Stimulated activated CD8-positive, alpha-beta memory T cell treated with anti-CD3 and anti-CD28 coated beads, Interleukin-2, amount 100 ng/mL, for 48 hours (primary cell): ENCODE results near the gene TOP2B.

Source experiments
- DNase-seq, 2 donors: peaks; one replicate each; pipeline ENCODE4 v3.0.0-alpha.2; 2020; ENCODE audit warnings: low read depth in 2 of 2

TOP2B gene

GRCh38 chr3:25620493-25620892, 44.2 kb downstream of the TOP2B start:
- DNase-seq, result no peak

GRCh38 chr3:25619382-25619781, 45.3 kb downstream of the TOP2B start:
- DNase-seq, result no peak

GRCh38 chr3:25618028-25618427, 46.7 kb downstream of the TOP2B start:
- no peak for DNase-seq

- DNase-seq, result no peak
These were observed 53.5 kb downstream of the TOP2B start for GRCh38 chr3:25611193-25611592.

GRCh38 chr3:25610779-25611178, 53.9 kb downstream of the TOP2B start:
- no peak for DNase-seq

- no peak for DNase-seq
These were observed 54.5 kb downstream of the TOP2B start for GRCh38 chr3:25610167-25610566.

GRCh38 chr3:25604107-25604805, 60.5 kb downstream of the TOP2B start:
- DNase-seq, result no peak

- no peak for DNase-seq
These were observed 61.0 kb downstream of the TOP2B start for GRCh38 chr3:25603703-25604102.

- no peak for DNase-seq
These were observed 67.1 kb downstream of the TOP2B start for GRCh38 chr3:25597535-25598101.

GRCh38 chr3:25594007-25594502, 70.7 kb downstream of the TOP2B start:
- DNase-seq, result no peak

- no peak for DNase-seq
These were observed 71.7 kb downstream of the TOP2B start for GRCh38 chr3:25593001-25593400.

GRCh38 chr3:25592510-25592968, 72.2 kb downstream of the TOP2B start:
- no peak for DNase-seq

GRCh38 chr3:25589783-25590258, 74.9 kb downstream of the TOP2B start:
- no peak for DNase-seq

GRCh38 chr3:25589104-25589782, 75.5 kb downstream of the TOP2B start:
- DNase-seq, result no peak

GRCh38 chr3:25588441-25589103, 76.1 kb downstream of the TOP2B start:
- no peak for DNase-seq

GRCh38 chr3:25587975-25588374, 76.7 kb downstream of the TOP2B start:
- DNase-seq, result no peak

- DNase-seq, result no peak
These were observed 77.2 kb downstream of the TOP2B start for GRCh38 chr3:25587526-25587925.

- DNase-seq, result no peak
These were observed 77.6 kb downstream of the TOP2B start for GRCh38 chr3:25587094-25587493.

- no peak for DNase-seq
These were observed 78.2 kb downstream of the TOP2B start for GRCh38 chr3:25586553-25586952.

GRCh38 chr3:25586167-25586505, 78.6 kb downstream of the TOP2B start:
- no peak for DNase-seq

GRCh38 chr3:25585361-25586166, 79.1 kb downstream of the TOP2B start:
- DNase-seq, result no peak
